ENCODE measurements around the gene CRTAP. TPM values are rescaled to one million over a fixed set of nuclear protein-coding genes. Genes with fewer than 3 reads are reported as not detected.
"Not testable (repeated sequence)": the region's sequence is repeated elsewhere in the genome, so short reads cannot be mapped to it uniquely, and the experiment has no call there.

CRTAP gene
- total RNA-seq, 1 experiment from 2014 or later, result 104 TPM

DNA sequence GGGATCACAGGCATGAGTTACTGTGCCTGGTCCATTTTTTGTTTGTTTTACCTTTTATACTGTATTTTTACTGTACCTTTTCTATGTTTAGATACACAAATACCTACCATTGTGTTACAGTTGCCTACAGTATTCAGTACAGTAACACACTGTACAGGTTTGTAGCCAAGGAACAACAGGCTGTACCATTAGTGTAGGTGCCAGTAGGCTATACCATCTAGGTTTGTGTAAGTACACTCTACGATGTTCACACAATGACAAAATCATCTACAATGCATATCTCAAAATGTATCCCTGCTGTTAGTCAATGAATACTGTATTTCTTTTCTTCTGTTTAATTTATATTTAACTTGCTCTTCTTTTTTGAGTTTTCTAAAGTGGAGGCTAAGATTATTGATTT, 67.8 kb downstream of the CRTAP start:
- H4K20me1 ChIP-seq (ENCODE audit: insufficient read depth); ATAC-seq; H3K4me1 ChIP-seq (ENCODE audit: control insufficient read depth in 1 of 2, insufficient read depth in 2 of 2, low read length in 2 of 2); H3K79me2 ChIP-seq (ENCODE audit: insufficient read depth, low read length); H3K36me3 ChIP-seq (ENCODE audit: control insufficient read depth in 1 of 2, insufficient read depth in 2 of 2, low read length in 2 of 2); H3K9me3 ChIP-seq (ENCODE audit: control insufficient read depth in 1 of 2, insufficient read depth in 1 of 2, low read depth in 1 of 2, low read length in 2 of 2); H3K27me3 ChIP-seq (ENCODE audit: insufficient read depth, low read length); CTCF ChIA-PET; H2AFZ ChIP-seq (ENCODE audit: low read depth, low read length, poor library complexity, severe bottlenecking); RAD21 ChIA-PET (ENCODE audit: low non-redundant PET in 1 of 2, low total read pairs in 2 of 2, uncharacterized antibody in 2 of 2, unreplicated experiment in 2 of 2); H3K9me2 ChIP-seq (ENCODE audit: insufficient read depth); H3K9ac ChIP-seq (ENCODE audit: low read length); intact Hi-C loops (cut with micrococcal nuclease); DNase-seq (ENCODE audit: low read depth, low spot score); POLR2A ChIA-PET; H3K27ac ChIP-seq (ENCODE audit: low read depth, low read length); H3K4me2 ChIP-seq (ENCODE audit: low read length); H3K4me3 ChIP-seq (replicated peaks in 1 of 2; ENCODE audit: low read depth in 1 of 2, low read length in 2 of 2); BruUV-seq (replicated peaks): not testable (repeated sequence)

DNA sequence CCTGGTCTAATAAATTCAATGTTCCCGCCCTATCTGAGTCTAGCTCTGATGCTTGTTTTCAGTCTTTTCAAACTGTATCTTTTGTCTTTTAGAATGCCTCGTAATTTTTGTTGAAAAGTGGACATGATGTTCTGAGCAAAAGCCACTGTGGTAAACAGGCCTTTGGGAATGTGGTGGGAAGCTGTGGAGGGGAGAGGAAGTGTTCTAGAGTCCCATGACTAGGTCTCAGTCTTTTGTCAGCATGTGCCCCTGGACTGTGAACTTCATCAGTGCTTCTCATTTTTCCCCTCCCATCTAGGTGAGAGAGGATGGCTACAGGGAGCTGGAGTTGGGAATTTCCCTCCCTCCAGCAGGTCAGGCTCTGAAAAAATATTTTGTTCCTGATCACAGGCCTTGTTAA, 71.0 kb downstream of the CRTAP start:
- no peaks in the 10 kb centered on the region for H4K20me1 ChIP-seq (ENCODE audit: insufficient read depth)
- H3K4me1 ChIP-seq (ENCODE audit: control insufficient read depth in 1 of 2, insufficient read depth in 2 of 2, low read length in 2 of 2), result no peaks in the 10 kb centered on the region
- H3K9me2 ChIP-seq (ENCODE audit: insufficient read depth), result no peaks in the 10 kb centered on the region
- H3K4me2 ChIP-seq (ENCODE audit: low read length), result no peak overlapping the region
- no peaks in the 10 kb centered on the region for H3K27me3 ChIP-seq (ENCODE audit: insufficient read depth, low read length)
- BruUV-seq (replicated peaks), result no TSS peak
- ChIA-PET RAD21 (ENCODE audit: low non-redundant PET in 1 of 2, low total read pairs in 2 of 2, uncharacterized antibody in 2 of 2, unreplicated experiment in 2 of 2) (no interaction called here), CTCF (no interaction called here), POLR2A (no interaction called here)
- H3K27ac ChIP-seq (ENCODE audit: low read depth, low read length), result no peak overlapping the region
- no peaks in the 10 kb centered on the region for H3K9me3 ChIP-seq (ENCODE audit: control insufficient read depth in 1 of 2, insufficient read depth in 1 of 2, low read depth in 1 of 2, low read length in 2 of 2)
- no peaks in the 10 kb centered on the region for H3K79me2 ChIP-seq (ENCODE audit: insufficient read depth, low read length)
- H3K36me3 ChIP-seq (ENCODE audit: control insufficient read depth in 1 of 2, insufficient read depth in 2 of 2, low read length in 2 of 2), result no peaks in the 10 kb centered on the region
- TF ChIP-seq CBX3 (IDR thresholded peaks at IDR 0.05; ENCODE audit: low read depth) (no peak), ELF1 (IDR thresholded peaks at IDR 0.05; ENCODE audit: borderline replicate concordance, low read depth) (no peak), POLR2A (IDR thresholded peaks at IDR 0.05; ENCODE audit: borderline replicate concordance, extremely low read depth, insufficient read depth, insufficient read length) (no peak), JUND (IDR thresholded peaks at IDR 0.05) (no peak)
- TF ChIP-seq, protein P1, sequence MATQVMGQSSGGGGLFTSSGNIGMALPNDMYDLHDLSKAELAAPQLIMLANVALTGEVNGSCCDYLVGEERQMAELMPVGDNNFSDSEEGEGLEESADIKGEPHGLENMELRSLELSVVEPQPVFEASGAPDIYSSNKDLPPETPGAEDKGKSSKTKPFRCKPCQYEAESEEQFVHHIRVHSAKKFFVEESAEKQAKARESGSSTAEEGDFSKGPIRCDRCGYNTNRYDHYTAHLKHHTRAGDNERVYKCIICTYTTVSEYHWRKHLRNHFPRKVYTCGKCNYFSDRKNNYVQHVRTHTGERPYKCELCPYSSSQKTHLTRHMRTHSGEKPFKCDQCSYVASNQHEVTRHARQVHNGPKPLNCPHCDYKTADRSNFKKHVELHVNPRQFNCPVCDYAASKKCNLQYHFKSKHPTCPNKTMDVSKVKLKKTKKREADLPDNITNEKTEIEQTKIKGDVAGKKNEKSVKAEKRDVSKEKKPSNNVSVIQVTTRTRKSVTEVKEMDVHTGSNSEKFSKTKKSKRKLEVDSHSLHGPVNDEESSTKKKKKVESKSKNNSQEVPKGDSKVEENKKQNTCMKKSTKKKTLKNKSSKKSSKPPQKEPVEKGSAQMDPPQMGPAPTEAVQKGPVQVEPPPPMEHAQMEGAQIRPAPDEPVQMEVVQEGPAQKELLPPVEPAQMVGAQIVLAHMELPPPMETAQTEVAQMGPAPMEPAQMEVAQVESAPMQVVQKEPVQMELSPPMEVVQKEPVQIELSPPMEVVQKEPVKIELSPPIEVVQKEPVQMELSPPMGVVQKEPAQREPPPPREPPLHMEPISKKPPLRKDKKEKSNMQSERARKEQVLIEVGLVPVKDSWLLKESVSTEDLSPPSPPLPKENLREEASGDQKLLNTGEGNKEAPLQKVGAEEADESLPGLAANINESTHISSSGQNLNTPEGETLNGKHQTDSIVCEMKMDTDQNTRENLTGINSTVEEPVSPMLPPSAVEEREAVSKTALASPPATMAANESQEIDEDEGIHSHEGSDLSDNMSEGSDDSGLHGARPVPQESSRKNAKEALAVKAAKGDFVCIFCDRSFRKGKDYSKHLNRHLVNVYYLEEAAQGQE (IDR thresholded peaks at IDR 0.05; ENCODE audit: low read depth), result no peak
- H3K9ac ChIP-seq (ENCODE audit: low read length), result no peak overlapping the region
- H3K4me3 ChIP-seq (replicated peaks in 1 of 2; ENCODE audit: low read depth in 1 of 2, low read length in 2 of 2), result no peak overlapping the region
- no peak for DNase-seq (ENCODE audit: low read depth, low spot score)
- H2AFZ ChIP-seq (ENCODE audit: low read depth, low read length, poor library complexity, severe bottlenecking), result peak overlapping the region; percentile 50
- intact Hi-C loops (cut with micrococcal nuclease), result no loop called here
- ATAC-seq, result no peak
